Measurements from ENCODE around the gene KCNJ4.

KCNJ4 gene

GRCh38 chr22:38427940-38428339, 27.1 kb downstream of the KCNJ4 start:
- Histone ChIP-seq H3K4me2 (ENCODE audit: low read depth, low read length) (no peak overlapping the region), H3F3A (ENCODE audit: insufficient read depth, low read length) (no peaks in the 10 kb centered on the region), H2AFZ (ENCODE audit: low read length) (no peak overlapping the region), H3K4me3 (ENCODE audit: low read length) (no peak overlapping the region), H4K20me1 (ENCODE audit: insufficient read depth, low read length) (no peaks in the 10 kb centered on the region), H3K79me2 (ENCODE audit: low read length) (no peaks in the 10 kb centered on the region), H3K27me3 (replicated peaks; ENCODE audit: insufficient read depth, low read length) (no peaks in the 10 kb centered on the region), H3K9ac (ENCODE audit: low read length) (no peak overlapping the region), H3K9me3 (replicated peaks; ENCODE audit: insufficient read depth, low read length) (no peaks in the 10 kb centered on the region), H3K4me1 (ENCODE audit: low read length) (no peaks in the 10 kb centered on the region), H3K36me3 (replicated peaks; ENCODE audit: insufficient read depth, low read length) (no peaks in the 10 kb centered on the region), H3K27ac (ENCODE audit: low read length) (no peak overlapping the region), H3K9me2 (replicated peaks; ENCODE audit: insufficient read depth, low read length) (no peaks in the 10 kb centered on the region)
- no peak for DNase-seq
- TF ChIP-seq, protein P1, sequence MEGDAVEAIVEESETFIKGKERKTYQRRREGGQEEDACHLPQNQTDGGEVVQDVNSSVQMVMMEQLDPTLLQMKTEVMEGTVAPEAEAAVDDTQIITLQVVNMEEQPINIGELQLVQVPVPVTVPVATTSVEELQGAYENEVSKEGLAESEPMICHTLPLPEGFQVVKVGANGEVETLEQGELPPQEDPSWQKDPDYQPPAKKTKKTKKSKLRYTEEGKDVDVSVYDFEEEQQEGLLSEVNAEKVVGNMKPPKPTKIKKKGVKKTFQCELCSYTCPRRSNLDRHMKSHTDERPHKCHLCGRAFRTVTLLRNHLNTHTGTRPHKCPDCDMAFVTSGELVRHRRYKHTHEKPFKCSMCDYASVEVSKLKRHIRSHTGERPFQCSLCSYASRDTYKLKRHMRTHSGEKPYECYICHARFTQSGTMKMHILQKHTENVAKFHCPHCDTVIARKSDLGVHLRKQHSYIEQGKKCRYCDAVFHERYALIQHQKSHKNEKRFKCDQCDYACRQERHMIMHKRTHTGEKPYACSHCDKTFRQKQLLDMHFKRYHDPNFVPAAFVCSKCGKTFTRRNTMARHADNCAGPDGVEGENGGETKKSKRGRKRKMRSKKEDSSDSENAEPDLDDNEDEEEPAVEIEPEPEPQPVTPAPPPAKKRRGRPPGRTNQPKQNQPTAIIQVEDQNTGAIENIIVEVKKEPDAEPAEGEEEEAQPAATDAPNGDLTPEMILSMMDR (IDR thresholded peaks at IDR 0.05; ENCODE audit: low read length), result no peak
- TF ChIP-seq EZH2phosphoT487 (IDR thresholded peaks at IDR 0.05; ENCODE audit: low read length) (no peak), EZH2 (optimal IDR thresholded peaks at IDR 0.05; ENCODE audit: low read depth, low read length) (no peak)

DNA sequence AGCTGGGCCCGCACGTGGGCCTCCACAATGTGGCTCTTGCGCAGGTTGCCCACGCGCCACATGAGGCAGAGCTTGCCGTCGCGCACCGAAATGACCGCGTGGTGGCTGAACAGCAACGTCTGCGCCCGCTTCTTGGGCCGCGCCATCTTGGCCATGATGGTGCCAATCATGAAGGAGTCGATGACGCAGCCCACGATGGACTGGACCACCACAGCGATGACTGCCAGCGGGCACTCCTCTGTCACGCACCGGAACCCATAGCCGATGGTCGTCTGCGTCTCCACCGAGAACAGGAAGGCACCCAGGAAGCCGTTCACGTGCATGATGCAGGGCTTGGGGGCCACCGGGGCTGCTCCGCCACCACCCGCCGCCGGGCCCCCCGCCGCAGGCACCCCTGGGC, 27.5 kb downstream of the KCNJ4 start:
- no peaks in the 10 kb centered on the region for H3K27me3 ChIP-seq (replicated peaks; ENCODE audit: insufficient read depth, low read length)
- H3K9me3 ChIP-seq (replicated peaks; ENCODE audit: insufficient read depth, low read length), result no peaks in the 10 kb centered on the region
- H2AFZ ChIP-seq (ENCODE audit: low read length), result no peak overlapping the region
- no peaks in the 10 kb centered on the region for H3K9me2 ChIP-seq (replicated peaks; ENCODE audit: insufficient read depth, low read length)
- no peaks in the 10 kb centered on the region for H3F3A ChIP-seq (ENCODE audit: insufficient read depth, low read length)
- H3K27ac ChIP-seq (ENCODE audit: low read length), result no peak overlapping the region
- H3K4me1 ChIP-seq (ENCODE audit: low read length), result no peaks in the 10 kb centered on the region
- no peaks in the 10 kb centered on the region for H4K20me1 ChIP-seq (ENCODE audit: insufficient read depth, low read length)
- H3K9ac ChIP-seq (ENCODE audit: low read length), result no peak overlapping the region
- no peaks in the 10 kb centered on the region for H3K36me3 ChIP-seq (replicated peaks; ENCODE audit: insufficient read depth, low read length)
- no peak overlapping the region for H3K4me3 ChIP-seq (ENCODE audit: low read length)
- no peak overlapping the region for H3K4me2 ChIP-seq (ENCODE audit: low read depth, low read length)
- H3K79me2 ChIP-seq (ENCODE audit: low read length), result no peaks in the 10 kb centered on the region
- DNase-seq, result no peak
- TF ChIP-seq, protein P1 (IDR thresholded peaks at IDR 0.05; ENCODE audit: low read length), result no peak
- TF ChIP-seq EZH2 (optimal IDR thresholded peaks at IDR 0.05; ENCODE audit: low read depth, low read length), result no peak
- no peak for TF ChIP-seq EZH2phosphoT487 (IDR thresholded peaks at IDR 0.05; ENCODE audit: low read length)

DNA sequence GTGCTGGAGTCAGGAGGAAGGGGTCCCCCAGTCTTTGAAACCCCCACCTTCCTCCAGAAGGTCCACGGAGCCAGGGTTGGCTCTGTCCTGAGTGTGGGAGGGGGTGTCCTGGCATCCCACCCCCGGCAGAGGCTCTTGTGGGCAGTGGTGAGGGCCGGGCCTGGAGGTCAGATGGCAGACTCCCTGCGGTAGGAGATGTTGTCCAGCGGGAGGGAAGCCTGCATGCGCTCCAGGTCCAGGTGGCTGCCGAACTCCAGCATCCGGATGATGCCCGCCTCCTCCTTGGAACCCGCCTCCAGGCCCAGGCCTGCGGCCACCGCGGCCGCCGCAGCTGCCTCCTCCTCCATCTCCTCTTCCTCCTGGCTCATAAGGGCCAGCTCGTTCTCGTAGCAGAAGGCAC, 28.4 kb downstream of the KCNJ4 start:
- Histone ChIP-seq H3K79me2 (ENCODE audit: low read length) (no peaks in the 10 kb centered on the region), H3K9ac (ENCODE audit: low read length) (no peak overlapping the region), H3K4me3 (ENCODE audit: low read length) (no peak overlapping the region), H3K27me3 (replicated peaks; ENCODE audit: insufficient read depth, low read length) (no peaks in the 10 kb centered on the region), H3F3A (ENCODE audit: insufficient read depth, low read length) (no peaks in the 10 kb centered on the region), H3K4me1 (ENCODE audit: low read length) (no peaks in the 10 kb centered on the region), H3K9me2 (replicated peaks; ENCODE audit: insufficient read depth, low read length) (no peaks in the 10 kb centered on the region), H3K36me3 (replicated peaks; ENCODE audit: insufficient read depth, low read length) (no peaks in the 10 kb centered on the region), H3K27ac (ENCODE audit: low read length) (no peak overlapping the region), H3K4me2 (ENCODE audit: low read depth, low read length) (no peak overlapping the region), H2AFZ (ENCODE audit: low read length) (no peak overlapping the region), H4K20me1 (ENCODE audit: insufficient read depth, low read length) (no peaks in the 10 kb centered on the region), H3K9me3 (replicated peaks; ENCODE audit: insufficient read depth, low read length) (no peaks in the 10 kb centered on the region)
- DNase-seq, result no peak
- no peak for TF ChIP-seq EZH2 (optimal IDR thresholded peaks at IDR 0.05; ENCODE audit: low read depth, low read length)
- TF ChIP-seq, protein P1 (IDR thresholded peaks at IDR 0.05; ENCODE audit: low read length), result no peak
- TF ChIP-seq EZH2phosphoT487 (IDR thresholded peaks at IDR 0.05; ENCODE audit: low read length), result no peak

Measured in MM.1S (cell line).